H1 (cell line): ENCODE results near the gene ICE1.

Experiments used
- ATF2 ChIP-seq: IDR thresholded peaks from 2 replicates; pipeline ENCODE4 v1.6.1; 2012; ENCODE audit warnings: low read length, inconsistent platforms
- EZH2 ChIP-seq: fragments of 200-600 bp; sonication (generic); IDR thresholded peaks from 2 replicates; pipeline ENCODE4 v1.7.1; 2012; ENCODE audit warnings: low read depth, mild to moderate bottlenecking, moderate library complexity, low read length, inconsistent platforms; ENCODE audit not compliant: severe bottlenecking
- KDM1A ChIP-seq: fragments of 200-600, 300-600 bp; sonication (generic); IDR thresholded peaks from 2 replicates; pipeline ENCODE4 v1.7.1; 2016; ENCODE audit warnings: mild to moderate bottlenecking, low read length, borderline replicate concordance
- PHF8 ChIP-seq: fragments of 200-600 bp; sonication (generic); conservative IDR thresholded peaks from 2 replicates; pipeline ENCODE4 v1.7.1; 2012; ENCODE audit warnings: low read depth, mild to moderate bottlenecking, inconsistent platforms, low read length, moderate library complexity
- POLR2AphosphoS5 ChIP-seq: IDR thresholded peaks from 2 replicates; pipeline ENCODE4 v1.6.1; 2011; ENCODE audit warnings: low read depth, low read length
- RNF2 ChIP-seq: fragments of 200-900, 300-1000 bp; sonication (generic); IDR thresholded peaks from 2 replicates; pipeline ENCODE4 v1.7.1; 2016; ENCODE audit warnings: borderline replicate concordance, low read depth, mild to moderate bottlenecking, antibody characterized with exemption, low read length; ENCODE audit not compliant: poor library complexity, severe bottlenecking; ENCODE audit errors: missing control alignments
- YY1 ChIP-seq: IDR thresholded peaks from 2 replicates; pipeline ENCODE4 v1.6.1; 2011; ENCODE audit warnings: low read depth, mild to moderate bottlenecking, low read length
- TF ChIP-seq, protein P1 (sequence below), 3 experiments: IDR thresholded peaks; 1 replicate in 2 of 3; 2 replicates in 1 of 3; pipeline versions ENCODE4 v1.5.1 to v1.6.1; 2011; ENCODE audit warnings: low read length in 3 of 3, mild to moderate bottlenecking in 3 of 3, inconsistent platforms in 2 of 3, low read depth in 1 of 3, moderate library complexity in 1 of 3; ENCODE audit not compliant: insufficient read depth in 1 of 3; ENCODE audit errors: control extremely low read depth in 1 of 3

DNA sequence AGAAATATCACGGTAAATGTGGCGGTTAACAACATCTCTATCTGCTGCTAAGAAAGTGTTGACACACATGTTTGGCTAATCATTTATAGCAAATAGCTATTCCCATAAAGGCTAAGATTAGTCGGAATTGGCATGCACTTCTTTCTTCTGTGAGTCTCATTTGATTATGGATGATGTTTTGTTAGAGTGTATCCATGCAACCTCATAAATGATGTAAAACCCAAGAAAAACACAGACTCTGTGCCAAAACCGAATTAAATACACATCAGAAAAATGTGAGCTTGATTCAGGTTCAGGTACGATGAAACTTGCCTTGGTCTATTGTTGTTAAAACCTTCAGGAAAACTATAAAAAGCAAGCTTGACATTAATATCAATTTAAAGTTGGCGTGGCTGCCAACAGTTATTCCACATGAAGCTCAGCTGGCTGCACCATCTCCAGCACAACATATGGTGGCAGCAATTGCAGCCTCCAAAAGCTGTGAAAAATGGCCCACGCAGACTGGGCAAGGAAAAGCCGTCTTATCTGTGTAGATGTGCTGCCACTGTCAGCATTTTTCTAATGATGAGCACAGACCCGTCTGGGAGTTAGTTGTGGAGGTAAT is 41.1 kb upstream of the ICE1 start:
- TF ChIP-seq KDM1A (no peak), EZH2 (no peak), ATF2 (no peak), YY1 (no peak), POLR2AphosphoS5 (no peak), RNF2 (no peak), PHF8 (no peak)
- TF ChIP-seq, protein P1, sequence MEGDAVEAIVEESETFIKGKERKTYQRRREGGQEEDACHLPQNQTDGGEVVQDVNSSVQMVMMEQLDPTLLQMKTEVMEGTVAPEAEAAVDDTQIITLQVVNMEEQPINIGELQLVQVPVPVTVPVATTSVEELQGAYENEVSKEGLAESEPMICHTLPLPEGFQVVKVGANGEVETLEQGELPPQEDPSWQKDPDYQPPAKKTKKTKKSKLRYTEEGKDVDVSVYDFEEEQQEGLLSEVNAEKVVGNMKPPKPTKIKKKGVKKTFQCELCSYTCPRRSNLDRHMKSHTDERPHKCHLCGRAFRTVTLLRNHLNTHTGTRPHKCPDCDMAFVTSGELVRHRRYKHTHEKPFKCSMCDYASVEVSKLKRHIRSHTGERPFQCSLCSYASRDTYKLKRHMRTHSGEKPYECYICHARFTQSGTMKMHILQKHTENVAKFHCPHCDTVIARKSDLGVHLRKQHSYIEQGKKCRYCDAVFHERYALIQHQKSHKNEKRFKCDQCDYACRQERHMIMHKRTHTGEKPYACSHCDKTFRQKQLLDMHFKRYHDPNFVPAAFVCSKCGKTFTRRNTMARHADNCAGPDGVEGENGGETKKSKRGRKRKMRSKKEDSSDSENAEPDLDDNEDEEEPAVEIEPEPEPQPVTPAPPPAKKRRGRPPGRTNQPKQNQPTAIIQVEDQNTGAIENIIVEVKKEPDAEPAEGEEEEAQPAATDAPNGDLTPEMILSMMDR (IDR thresholded peaks at IDR 0.05; ENCODE audit: control extremely low read depth in 1 of 3, insufficient read depth in 1 of 3, low read depth in 1 of 3, low read length in 3 of 3), result no peak
